Right lobe of liver (tissue), 6 donors: Measurements from ENCODE around the gene BCAS2. TPM values are rescaled to one million over a fixed set of nuclear protein-coding genes. Genes with fewer than 3 reads are reported as not detected.

Experiments used
- ATAC-seq, 4 donors: fragments of 200-7000 bp; cut with Tn5 transposase; one replicate each; pipeline ENCODE4 v1.9.1; 2020; ENCODE audit warnings: mild to moderate bottlenecking in 4 of 4, moderate library complexity in 4 of 4
- DNase-seq, 3 donors: peaks; one replicate each; pipeline ENCODE4 v3.0.0-alpha.2; 2020
- H3K27ac ChIP-seq, 3 donors: fragments of 200-600 bp; one replicate each; pipeline ENCODE4 v1.8.0; 2022
- H3K27me3 ChIP-seq, 2 donors: fragments of 200-600 bp; one replicate each; pipeline ENCODE4 v1.8.0; 2022
- H3K36me3 ChIP-seq, 4 donors: fragments of 200-600 bp; sonication (generic) in 1 of 4; one replicate each; pipeline versions ENCODE4 v1.5.1 to v1.8.0; 2017 to 2022; ENCODE audit warnings: control low read depth in 1 of 4
- H3K4me1 ChIP-seq, 4 donors: fragments of 200-600 bp; sonication (generic) in 1 of 4; one replicate each; pipeline versions ENCODE4 v1.5.1 to v1.8.0; 2017 to 2022; ENCODE audit warnings: control low read depth in 1 of 4
- H3K4me3 ChIP-seq, 3 donors: fragments of 200-600 bp; one replicate each; pipeline ENCODE4 v1.8.0; 2022
- H3K9me3 ChIP-seq, 4 donors: fragments of 200-600 bp; sonication (generic) in 1 of 4; one replicate each; pipeline versions ENCODE4 v1.5.1 to v1.8.0; 2017 to 2022; ENCODE audit warnings: control low read depth in 1 of 4
- CTCF ChIP-seq, 4 donors: fragments of 200-600 bp in 3 of 4; fragments of 450-650 bp in 1 of 4; IDR thresholded peaks; one replicate each; pipeline versions ENCODE4 v1.5.1 to v1.8.0; 2016 to 2022; ENCODE audit warnings: antibody characterized with exemption in 4 of 4, mild to moderate bottlenecking in 2 of 4
- POLR2A ChIP-seq: fragments of 450-650 bp; IDR thresholded peaks from one replicate; pipeline ENCODE4 v1.6.1; 2017; ENCODE audit warnings: antibody characterized with exemption, mild to moderate bottlenecking
- WGBS: methylation state at CpG from one replicate; pipeline ENCODE4 v1.1.6; 2018; ENCODE audit warnings: low coverage, low lambda C conversion rate; ENCODE audit not compliant: insufficient coverage; ENCODE audit errors: missing lambda C conversion rate; 5-methylcytosine and 5-hydroxymethylcytosine counted together
- intact Hi-C, 2 donors: fragments of 100-400 bp; cut with DNase I; formaldehyde crosslinking; loops; one replicate each; pipeline versions ENCODE4 v1.11.2 to v1.14.1; 2022
- total RNA-seq, 6 experiments: library from RNA; depleted of rRNA in 2 of 6; stranded (reverse); fragments of >200 nt in 2 of 6; fragmentation: NEBNext Ultra II Directional in 3 of 6; extraction: Animal tissue kit (Norgen Biotek cat#: 25700) in 3 of 6; gene quantifications; one replicate each; pipeline versions ENCODE4 v1.1.0 to v1.2.4, GENCODE V29; 2016 to 2023
- donor health status: DM: no; HTN: yes; CAD: no.
- donor health status: DM: no; HTN: no; CAD: no.
- donor health status: DM: no; HTN: no; CAD: no.
- donor health status: DM: no; HTN: yes; CAD: no.
- donor health status: DM: no; HTN: yes; CAD: no.

The BCAS2 gene
- total RNA-seq, 6 experiments from 2014 or later: 16.4 to 32.0 (median 22.6) TPM

DNA sequence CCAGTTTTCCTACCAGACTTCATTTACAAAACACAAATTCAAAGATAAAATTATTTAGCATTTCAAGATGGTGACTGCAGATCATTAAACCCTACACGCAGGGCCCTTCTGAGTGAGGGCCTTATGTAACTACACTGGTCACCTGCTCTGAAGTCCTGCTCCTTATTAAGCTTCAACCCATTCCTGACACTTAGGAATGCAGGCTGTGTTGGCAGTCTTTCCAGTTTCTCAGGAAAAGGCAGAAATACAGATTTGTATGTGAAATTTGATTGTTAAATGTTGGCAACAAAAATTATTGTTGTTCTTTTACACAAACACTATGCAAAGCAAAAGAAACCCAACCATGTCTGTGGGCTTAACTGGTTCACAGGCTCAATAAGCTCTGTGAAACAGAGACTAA, 25.8 kb upstream of the BCAS2 start:
- intact Hi-C loops: no loop called here
- WGBS: 67% methylated on average over 1 of the region's 1 CpG

DNA sequence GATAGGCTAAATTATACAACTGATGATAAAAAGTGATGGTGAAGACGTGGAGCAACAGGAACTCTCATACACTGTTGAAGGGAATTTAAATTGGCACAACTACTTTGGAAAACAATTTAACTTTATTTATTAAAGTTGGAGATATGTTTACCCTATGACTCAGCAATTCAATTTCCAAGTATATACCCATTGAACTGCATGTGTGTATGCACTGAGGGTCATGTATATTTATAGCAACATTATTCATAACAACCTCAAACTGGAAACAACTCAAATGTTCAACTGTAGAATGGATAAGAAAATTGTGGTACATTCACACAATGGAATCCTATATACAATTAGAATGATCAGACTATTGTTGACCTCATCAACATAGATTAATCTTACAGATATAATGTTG, 16.5 kb upstream of the BCAS2 start:
- intact Hi-C loops: no loop called here
- no peaks in the 10 kb centered on the region for H3K9me3 ChIP-seq
- TF ChIP-seq CTCF (IDR thresholded peaks at IDR 0.05): no peak
- TF ChIP-seq POLR2A: no peak
- H3K27me3 ChIP-seq: no peaks in the 10 kb centered on the region
- H3K27ac ChIP-seq: no peak overlapping the region
- no peak for ATAC-seq
- WGBS: 73% methylated on average over 1 of the region's 1 CpG
- H3K4me1 ChIP-seq: no peaks in the 10 kb centered on the region
- DNase-seq: no peak
- peaks cover 0 to 20% (median 1%) of the 10 kb centered on the region in 4 donors for H3K36me3 ChIP-seq
- no peak overlapping the region for H3K4me3 ChIP-seq

More for the DNA sequence above, 25.8 kb upstream of the BCAS2 start:
- no peaks in the 10 kb centered on the region for H3K27me3 ChIP-seq
- TF ChIP-seq CTCF (IDR thresholded peaks at IDR 0.05) (no peak), POLR2A (no peak)
- DNase-seq (no peak), ATAC-seq (no peak)
- no peak overlapping the region for H3K4me3 ChIP-seq
- H3K36me3 ChIP-seq: peaks cover 0 to 15% (median 0%) of the 10 kb centered on the region in 4 donors
- no peaks in the 10 kb centered on the region for H3K9me3 ChIP-seq
- no peak overlapping the region for H3K27ac ChIP-seq
- H3K4me1 ChIP-seq: no peaks in the 10 kb centered on the region

GRCh38 chr1:114595602-114596001, 14.2 kb upstream of the BCAS2 start:
- TF ChIP-seq CTCF (IDR thresholded peaks at IDR 0.05) (no peak), POLR2A (no peak)
- intact Hi-C loops: no loop called here
- Histone ChIP-seq H3K36me3 (peaks cover 0 to 16% (median 1%) of the 10 kb centered on the region in 4 donors), H3K4me1 (no peaks in the 10 kb centered on the region), H3K27ac (no peak overlapping the region), H3K9me3 (no peaks in the 10 kb centered on the region), H3K4me3 (no peak overlapping the region), H3K27me3 (no peaks in the 10 kb centered on the region)
- DNase-seq (no peak), ATAC-seq (no peak)

- no peak overlapping the region for H3K27ac ChIP-seq
- no peak overlapping the region for H3K4me3 ChIP-seq
- WGBS: 95% methylated on average over 3 of the region's 3 CpGs
- peaks cover 0 to 11% (median 0%) of the 10 kb centered on the region in 4 donors for H3K36me3 ChIP-seq
- DNase-seq (no peak), ATAC-seq (no peak)
- TF ChIP-seq POLR2A: no peak
- no peak for TF ChIP-seq CTCF (IDR thresholded peaks at IDR 0.05)
- H3K4me1 ChIP-seq: peaks cover 0 to 2% (median 0%) of the 10 kb centered on the region in 4 donors
- no peaks in the 10 kb centered on the region for H3K27me3 ChIP-seq
- intact Hi-C loops: no loop called here
- H3K9me3 ChIP-seq: no peaks in the 10 kb centered on the region
Observed at GRCh38 chr1:114594046-114594445, 12.6 kb upstream of the BCAS2 start.

- 69% methylated on average over 3 of the region's 3 CpGs for WGBS
- H3K4me1 ChIP-seq: peaks cover 0 to 21% (median 8%) of the 10 kb centered on the region in 4 donors
- peak; percentile 47 to 73 (median 55) for ATAC-seq
Observed at GRCh38 chr1:114589122-114589521, 7.7 kb upstream of the BCAS2 start.

More at GRCh38 chr1:114589122-114589521, 7.7 kb upstream of the BCAS2 start:
- no peaks in the 10 kb centered on the region for H3K27me3 ChIP-seq
- no peak overlapping the region for H3K4me3 ChIP-seq
- H3K27ac ChIP-seq: peak overlapping the region; percentile 19 to 89 (median 87)
- H3K9me3 ChIP-seq: no peaks in the 10 kb centered on the region
- H3K36me3 ChIP-seq: peaks cover 0 to 9% (median 0%) of the 10 kb centered on the region in 4 donors
- DNase-seq: no peak
- intact Hi-C loops: no loop called here
- TF ChIP-seq CTCF (IDR thresholded peaks at IDR 0.05) (no peak), POLR2A (no peak)
